ENCODE results near the gene HMGCS1.

DNA sequence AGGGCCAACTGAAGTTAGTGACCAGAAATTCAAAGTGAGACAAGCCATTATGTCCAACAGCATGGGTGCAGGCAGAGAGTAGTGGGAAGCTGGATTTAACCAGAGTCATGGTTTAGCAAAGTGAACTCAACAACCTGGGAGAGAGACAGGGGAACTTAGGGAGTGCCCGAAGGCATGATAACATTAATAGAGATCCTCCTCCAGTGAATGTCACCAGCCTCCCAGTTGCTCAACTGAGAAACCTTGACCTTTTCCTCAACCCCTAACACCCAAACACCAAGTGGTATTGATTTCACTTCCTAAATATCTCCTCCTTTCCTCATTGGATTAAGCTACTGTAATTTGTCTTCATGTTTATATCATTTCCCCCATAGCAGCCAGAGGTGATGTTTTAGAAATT is 42.6 kb downstream of the HMGCS1 start:
- TF ChIP-seq, protein P1, sequence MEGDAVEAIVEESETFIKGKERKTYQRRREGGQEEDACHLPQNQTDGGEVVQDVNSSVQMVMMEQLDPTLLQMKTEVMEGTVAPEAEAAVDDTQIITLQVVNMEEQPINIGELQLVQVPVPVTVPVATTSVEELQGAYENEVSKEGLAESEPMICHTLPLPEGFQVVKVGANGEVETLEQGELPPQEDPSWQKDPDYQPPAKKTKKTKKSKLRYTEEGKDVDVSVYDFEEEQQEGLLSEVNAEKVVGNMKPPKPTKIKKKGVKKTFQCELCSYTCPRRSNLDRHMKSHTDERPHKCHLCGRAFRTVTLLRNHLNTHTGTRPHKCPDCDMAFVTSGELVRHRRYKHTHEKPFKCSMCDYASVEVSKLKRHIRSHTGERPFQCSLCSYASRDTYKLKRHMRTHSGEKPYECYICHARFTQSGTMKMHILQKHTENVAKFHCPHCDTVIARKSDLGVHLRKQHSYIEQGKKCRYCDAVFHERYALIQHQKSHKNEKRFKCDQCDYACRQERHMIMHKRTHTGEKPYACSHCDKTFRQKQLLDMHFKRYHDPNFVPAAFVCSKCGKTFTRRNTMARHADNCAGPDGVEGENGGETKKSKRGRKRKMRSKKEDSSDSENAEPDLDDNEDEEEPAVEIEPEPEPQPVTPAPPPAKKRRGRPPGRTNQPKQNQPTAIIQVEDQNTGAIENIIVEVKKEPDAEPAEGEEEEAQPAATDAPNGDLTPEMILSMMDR (IDR thresholded peaks at IDR 0.05; ENCODE audit: low read depth, low read length), result no peak
- no peak for TF ChIP-seq EZH2phosphoT487 (IDR thresholded peaks at IDR 0.05; ENCODE audit: low read depth)
